HG03139 (cell line): ENCODE measurements around the gene NR1H3.

Experiments used
- ATAC-seq: cut with Tn5 transposase; IDR thresholded peaks from one replicate; pipeline ENCODE4 v1.9.1; 2021; ENCODE audit not compliant: unreplicated experiment

The NR1H3 gene

GRCh38 chr11:47244448-47245350, 13.1 kb upstream of the NR1H3 start:
- no peak for ATAC-seq

DNA sequence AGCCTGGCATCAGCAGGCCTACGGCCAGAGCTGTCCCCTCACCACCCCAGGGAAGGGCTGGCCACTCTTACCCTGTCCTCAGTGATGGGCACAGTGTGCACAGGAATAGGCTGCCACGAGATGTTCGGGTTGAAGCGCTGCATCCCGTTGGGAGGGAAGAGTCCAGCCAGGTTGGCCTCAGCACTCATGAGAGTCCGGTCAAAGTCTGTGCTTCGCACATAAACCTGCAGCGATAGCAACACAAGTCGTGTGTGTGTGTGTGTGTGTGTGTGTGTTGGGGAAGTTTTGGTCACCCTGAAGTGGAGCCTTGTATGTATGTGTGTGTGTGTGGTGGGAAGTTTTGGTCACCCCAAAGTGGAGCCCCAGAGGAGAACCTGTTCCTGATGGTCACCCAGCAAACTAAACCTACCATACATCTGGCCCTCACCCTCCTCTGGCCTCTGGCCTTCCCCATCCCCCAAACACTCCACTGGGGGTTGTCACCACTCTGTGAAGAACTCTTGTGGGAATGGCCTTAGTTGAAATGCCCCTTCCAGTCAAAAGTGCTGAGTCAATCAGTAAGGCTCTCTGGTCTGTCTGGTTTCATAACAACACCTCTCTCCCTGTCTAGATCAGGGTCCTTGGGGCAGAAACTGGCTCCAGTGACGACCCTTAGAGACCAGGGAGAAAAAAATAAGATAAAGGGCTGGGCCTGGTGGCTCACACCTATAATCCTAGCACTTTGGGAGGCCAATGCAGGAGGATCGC, 12.0 kb upstream of the NR1H3 start:
- ATAC-seq: no peak

DNA sequence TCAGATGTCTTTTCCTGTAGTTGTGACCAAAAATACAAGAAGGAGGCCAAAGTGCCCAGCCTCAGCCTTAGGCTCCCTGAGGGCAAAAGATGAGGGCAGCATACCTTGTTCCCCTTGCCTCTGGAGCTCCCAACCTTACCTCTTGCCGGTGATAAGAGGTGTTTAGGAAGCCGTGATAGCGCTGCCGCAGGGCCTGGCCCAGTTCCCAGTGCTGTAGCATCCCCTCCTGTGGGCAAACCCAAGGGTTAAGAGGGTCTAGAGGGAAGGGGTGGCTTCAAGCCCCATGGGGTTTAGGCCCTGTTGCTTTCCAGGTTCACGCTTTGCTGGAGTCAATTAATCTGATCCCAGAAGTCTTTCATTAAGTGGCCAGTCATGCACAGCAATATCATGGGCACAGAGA, 10.3 kb upstream of the NR1H3 start:
- ATAC-seq: no peak

DNA sequence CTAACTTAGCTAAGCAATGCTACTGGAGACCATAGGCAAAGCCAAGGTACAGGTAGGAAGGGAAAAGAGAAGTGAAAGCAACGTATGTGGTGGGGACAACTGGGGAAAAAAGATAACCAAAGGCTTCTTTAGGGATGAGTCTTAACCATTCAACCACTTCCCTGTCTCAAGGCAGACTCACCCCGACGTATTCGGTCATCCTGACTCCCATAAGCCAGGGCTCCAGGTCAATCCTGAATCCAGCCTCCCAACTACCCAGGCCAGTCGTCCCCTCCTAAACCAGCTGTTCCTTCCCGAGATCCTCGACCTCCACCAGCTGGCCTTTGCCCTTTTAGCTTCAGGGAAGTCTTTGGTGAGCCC, 9.5 kb upstream of the NR1H3 start:
- peak; percentile 25 for ATAC-seq

DNA sequence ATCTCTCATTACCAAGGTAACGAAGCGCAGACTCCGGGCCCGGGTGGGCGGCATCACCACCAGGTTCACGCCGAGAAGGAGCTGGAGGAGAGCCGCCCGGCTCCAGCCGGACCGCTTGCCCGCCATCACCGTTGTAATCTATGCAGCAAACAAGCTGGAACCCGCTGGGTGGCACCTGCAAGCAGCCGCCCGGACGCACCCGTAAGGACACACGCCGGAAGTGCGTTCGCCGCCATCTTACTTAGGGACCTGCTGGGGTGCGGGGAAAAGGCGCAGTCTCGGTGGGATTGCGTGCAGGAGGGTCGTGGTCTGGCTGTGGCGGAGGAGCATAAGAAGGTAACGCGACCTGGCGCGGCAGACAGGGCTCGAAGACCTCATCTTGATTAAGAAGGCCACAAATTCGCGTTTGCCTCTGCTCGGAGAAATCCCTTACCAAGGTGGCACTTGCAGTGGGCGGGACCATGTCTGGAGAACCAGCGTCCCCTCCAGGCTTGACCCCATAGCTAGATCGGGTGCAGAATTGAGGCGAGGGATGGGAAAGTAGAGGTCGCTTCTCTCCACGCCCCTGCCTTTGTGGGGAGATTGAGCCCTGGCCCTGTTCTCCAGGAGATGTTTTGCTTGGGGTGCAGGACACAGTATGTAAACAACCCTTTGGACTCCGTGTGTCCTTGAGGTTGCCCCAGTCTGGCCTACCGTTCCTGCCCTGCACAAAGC, 9.0 kb upstream of the NR1H3 start, which contains the start of gene ACP2:
Gene ACP2 (minus strand): TSS at position 151 of the 714 bp plus-strand sequence. CDS start 25 bp downstream, at position 126.
- ATAC-seq: peak; percentile 84

DNA sequence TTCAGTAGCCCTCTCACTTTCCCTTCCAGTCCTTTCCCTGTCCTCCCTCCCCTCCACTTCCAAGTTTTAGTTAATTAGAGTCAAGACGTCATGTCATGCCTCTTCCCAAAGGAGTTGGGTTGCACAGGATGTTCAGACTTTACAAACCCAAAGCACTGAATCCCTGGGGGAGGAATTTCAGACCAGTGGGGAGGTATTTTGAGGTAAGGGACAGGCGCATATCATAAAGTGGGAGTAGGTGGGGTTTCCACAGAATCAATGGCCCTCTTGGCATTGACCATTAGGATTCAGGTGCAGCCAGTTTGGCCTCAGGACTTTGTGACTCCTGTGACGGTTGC, 8.4 kb upstream of the NR1H3 start:
- no peak for ATAC-seq

- no peak for ATAC-seq
Observed at GRCh38 chr11:47251751-47252150, 6.0 kb upstream of the NR1H3 start.

- ATAC-seq: no peak
Observed at GRCh38 chr11:47253660-47254059, 4.1 kb upstream of the NR1H3 start.

- no peak for ATAC-seq
Observed at GRCh38 chr11:47254386-47254785, 3.4 kb upstream of the NR1H3 start.

DNA sequence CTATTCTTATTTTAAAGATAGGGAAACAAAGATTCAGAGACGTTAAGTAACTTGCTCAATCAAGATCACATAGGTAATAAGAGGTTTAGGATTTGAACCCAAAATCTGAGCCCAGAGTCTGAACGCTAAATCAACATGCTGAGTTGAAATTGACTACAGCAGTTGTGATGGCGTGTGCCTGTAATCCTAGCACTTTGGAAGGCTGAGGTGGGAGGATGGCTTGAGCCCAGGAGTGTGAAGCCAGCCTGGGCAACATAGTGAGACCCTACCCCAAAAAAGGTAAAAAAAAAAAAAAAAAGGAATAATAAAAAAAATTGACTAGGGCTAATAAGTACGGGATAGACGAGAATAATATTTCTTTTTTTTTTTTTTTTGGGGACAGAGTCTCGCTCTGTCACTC, 1.4 kb upstream of the NR1H3 start:
- ATAC-seq: no peak

- ATAC-seq: no peak
Observed at GRCh38 chr11:47257177-47257516, 649 bp upstream of the NR1H3 start.

GRCh38 chr11:47258317-47258902, 614 bp downstream of the NR1H3 start:
- ATAC-seq: no peak

GRCh38 chr11:47259232-47259977, 1.6 kb downstream of the NR1H3 start:
- ATAC-seq: no peak

DNA sequence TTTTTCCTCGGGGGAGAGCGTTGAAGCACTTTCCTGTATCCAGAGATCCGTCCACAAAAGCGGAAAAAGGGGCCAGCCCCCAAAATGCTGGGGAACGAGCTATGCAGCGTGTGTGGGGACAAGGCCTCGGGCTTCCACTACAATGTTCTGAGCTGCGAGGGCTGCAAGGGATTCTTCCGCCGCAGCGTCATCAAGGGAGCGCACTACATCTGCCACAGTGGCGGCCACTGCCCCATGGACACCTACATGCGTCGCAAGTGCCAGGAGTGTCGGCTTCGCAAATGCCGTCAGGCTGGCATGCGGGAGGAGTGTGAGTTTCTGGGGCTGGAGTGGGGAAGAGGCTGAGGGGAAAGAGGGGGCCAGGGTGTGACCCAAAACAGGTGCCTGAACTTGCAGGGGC, 2.6 kb downstream of the NR1H3 start:
- no peak for ATAC-seq

DNA sequence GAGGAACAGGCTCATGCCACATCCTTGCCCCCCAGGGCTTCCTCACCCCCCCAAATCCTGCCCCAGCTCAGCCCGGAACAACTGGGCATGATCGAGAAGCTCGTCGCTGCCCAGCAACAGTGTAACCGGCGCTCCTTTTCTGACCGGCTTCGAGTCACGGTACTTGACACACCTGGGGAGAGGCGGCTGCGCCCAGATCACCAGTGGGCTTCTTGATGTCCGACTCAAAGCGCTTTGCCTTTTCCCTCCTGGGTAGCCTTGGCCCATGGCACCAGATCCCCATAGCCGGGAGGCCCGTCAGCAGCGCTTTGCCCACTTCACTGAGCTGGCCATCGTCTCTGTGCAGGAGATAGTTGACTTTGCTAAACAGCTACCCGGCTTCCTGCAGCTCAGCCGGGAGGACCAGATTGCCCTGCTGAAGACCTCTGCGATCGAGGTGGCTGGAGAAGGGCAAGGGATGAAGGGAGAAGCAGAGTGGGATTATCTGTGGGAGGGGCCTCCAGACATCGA, 3.5 kb downstream of the NR1H3 start:
- no peak for ATAC-seq

- no peak for ATAC-seq
Observed at GRCh38 chr11:47264119-47264518, 6.3 kb downstream of the NR1H3 start.

DNA sequence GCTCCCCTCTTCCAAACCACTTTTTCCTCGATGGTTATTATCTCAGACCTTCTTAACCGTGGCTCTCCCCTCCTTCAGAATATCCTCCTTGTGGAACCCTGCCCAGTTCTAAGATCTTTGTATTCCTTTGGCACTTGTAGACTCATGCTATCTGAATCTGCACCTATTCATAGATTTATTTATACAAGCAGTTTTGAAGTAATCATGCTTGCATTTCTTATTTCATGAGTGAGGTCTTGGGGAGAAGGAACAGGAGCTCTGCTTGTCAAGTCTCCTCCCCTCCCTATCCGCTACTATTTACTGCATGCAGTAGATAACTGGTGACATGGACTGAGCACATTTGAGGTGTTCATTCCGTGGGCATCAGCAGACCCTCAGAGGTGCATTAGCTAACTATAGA, 6.7 kb downstream of the NR1H3 start:
- no peak for ATAC-seq

DNA sequence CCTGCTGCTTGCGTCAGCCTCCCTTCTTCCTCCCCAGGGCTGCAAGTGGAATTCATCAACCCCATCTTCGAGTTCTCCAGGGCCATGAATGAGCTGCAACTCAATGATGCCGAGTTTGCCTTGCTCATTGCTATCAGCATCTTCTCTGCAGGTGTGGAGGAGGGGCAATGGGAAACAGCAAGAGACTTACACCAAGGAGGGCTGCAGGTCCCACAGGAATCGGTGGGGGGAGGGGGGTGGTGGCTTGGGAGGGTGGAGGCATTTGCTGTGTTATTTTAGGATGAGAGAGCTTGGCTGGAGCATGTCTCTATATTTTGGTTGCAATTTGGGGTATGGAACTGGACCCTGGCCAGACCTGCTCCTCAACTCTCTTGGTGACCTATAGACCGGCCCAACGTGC, 10.1 kb downstream of the NR1H3 start:
- ATAC-seq: no peak

- no peak for ATAC-seq
Observed at GRCh38 chr11:47268448-47269001, 10.7 kb downstream of the NR1H3 start.
